Amniotic stem cell (primary cell): Measurements from ENCODE around the gene MIA2.

Experiments used
- DNase-seq: peaks from one replicate; lab custom pipeline; 2025; lab: John Stamatoyannopoulos, UW

Gene MIA2

DNA sequence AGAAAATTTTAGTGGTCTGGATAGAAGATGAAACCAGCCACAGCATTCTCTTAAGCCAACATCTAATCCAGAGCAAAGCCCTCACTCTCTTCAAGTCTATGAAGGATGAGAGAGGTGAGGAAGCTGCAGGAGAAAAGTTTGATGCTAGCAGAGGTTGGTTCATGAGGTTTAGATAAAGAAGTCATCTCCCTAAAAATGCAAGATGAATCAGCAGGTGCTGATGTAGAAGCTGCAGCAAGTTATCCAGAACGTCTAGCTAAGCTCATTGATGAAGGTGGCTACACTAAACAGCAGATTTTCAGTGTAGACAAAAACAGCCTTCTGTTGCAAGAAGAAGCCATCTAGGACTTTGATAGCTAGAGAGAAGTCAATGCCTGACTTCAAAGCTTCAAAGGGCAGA, 150.0 kb downstream of the MIA2 start:
- no peak for DNase-seq

DNA sequence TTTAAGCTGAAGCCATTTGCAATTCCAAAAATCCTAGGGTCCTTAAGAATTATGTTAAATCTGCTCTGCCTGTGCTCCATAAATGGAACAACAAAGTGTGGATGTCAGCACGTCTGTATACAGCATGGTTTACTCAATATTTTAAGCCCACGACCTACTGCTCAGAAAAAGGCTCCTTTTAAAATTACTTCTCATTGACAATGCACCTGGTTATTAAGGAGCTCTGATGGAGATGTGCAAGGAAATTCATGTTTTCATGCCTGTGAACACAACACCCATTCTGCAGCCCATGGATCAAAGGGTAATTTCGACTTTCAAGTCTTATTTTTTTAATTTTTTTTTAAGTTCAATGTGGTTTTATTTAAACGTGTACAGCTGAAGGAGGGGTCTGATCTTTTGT, 150.5 kb downstream of the MIA2 start:
- no peak for DNase-seq

DNA sequence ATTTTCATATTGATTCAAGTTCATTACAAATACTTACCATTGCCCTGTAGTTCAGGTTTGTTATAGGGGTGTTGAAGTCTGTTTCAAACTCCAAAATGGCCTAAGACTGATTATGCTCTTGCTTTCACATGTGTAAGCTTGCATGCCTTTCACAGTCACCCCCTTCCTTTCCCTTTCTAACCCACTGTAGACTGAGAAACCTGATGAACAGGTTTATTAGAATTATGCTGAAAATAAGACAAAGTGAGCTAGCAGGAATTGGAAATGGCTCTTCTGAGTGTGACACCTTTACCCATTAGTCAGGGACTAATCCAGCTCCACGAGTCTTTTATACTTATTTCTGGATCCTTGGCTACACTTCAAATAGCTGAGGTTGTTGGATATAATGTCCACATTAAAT, 159.6 kb downstream of the MIA2 start:
- DNase-seq, result no peak

GRCh38 chr14:39395555-39396254, 162.0 kb downstream of the MIA2 start:
- DNase-seq, result no peak

GRCh38 chr14:39396448-39396847, 162.7 kb downstream of the MIA2 start:
- no peak for DNase-seq

GRCh38 chr14:39398382-39398781, 164.7 kb downstream of the MIA2 start:
- no peak for DNase-seq

GRCh38 chr14:39406560-39406959, 172.8 kb downstream of the MIA2 start:
- no peak for DNase-seq

DNA sequence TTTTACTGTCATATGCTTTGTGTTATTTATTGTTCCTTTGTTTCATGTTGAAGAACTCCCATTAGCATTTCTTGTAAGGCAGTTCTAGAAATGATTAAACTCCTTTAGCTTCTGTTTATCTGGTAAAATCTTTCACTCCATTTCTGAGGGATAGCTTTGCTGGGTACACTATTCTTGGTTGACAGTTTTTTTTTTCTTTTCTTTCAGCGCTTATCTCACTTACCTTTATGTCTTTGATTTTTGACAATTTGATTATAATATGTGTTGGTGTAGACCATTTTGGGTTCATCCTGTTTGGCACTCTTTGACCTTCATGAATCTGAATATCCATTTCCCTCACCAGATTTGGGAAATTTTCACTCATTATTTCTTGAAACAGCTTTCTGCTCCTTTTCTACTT, 182.4 kb downstream of the MIA2 start:
- DNase-seq, result no peak

- no peak for DNase-seq
Observed at GRCh38 chr14:39417014-39417413, 183.3 kb downstream of the MIA2 start.

GRCh38 chr14:39419272-39419671, 185.6 kb downstream of the MIA2 start:
- no peak for DNase-seq

- DNase-seq, result no peak
Observed at GRCh38 chr14:39422243-39422642, 188.5 kb downstream of the MIA2 start.

- no peak for DNase-seq
Observed at GRCh38 chr14:39423793-39424192, 190.1 kb downstream of the MIA2 start.

GRCh38 chr14:39425947-39426346, 192.2 kb downstream of the MIA2 start:
- DNase-seq, result no peak

- DNase-seq, result peak; percentile 43
Observed at GRCh38 chr14:39426605-39427004, 192.9 kb downstream of the MIA2 start.

- DNase-seq, result no peak
Observed at GRCh38 chr14:39428118-39428517, 194.4 kb downstream of the MIA2 start.

DNA sequence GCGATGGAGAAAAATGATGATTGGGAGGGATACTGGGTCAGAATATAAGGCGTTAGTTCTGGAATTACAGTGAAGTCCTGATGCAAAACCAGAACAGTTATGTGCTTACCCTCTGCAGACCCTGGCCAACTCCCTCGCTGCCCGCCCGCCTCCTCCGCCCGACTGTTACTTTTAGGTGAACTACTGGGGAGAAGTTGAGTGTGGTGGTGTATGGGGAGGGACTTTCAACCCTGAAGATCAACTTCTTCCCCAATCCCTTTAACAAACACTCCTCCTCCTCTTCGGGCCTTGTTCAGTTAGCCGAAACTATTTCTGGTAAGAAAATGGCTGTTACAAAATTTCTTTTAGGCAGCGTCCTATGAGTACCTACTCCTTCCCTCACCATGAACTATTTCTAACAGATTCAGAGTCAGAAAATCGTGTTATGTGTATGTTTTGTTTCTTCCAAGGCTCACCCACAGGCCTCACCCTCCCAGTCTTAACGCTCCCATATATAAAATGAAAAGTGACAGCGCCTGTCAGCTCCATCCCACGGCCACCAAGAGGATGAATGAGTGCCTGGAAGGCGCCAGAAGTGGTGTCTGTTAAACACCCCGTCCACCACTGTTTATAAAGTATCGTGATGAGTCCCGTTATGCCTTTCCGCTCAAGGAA, 197.2 kb downstream of the MIA2 start:
- DNase-seq, result no peak

- DNase-seq, result peak; percentile 15
Observed at GRCh38 chr14:39431416-39432178, 197.9 kb downstream of the MIA2 start.

DNA sequence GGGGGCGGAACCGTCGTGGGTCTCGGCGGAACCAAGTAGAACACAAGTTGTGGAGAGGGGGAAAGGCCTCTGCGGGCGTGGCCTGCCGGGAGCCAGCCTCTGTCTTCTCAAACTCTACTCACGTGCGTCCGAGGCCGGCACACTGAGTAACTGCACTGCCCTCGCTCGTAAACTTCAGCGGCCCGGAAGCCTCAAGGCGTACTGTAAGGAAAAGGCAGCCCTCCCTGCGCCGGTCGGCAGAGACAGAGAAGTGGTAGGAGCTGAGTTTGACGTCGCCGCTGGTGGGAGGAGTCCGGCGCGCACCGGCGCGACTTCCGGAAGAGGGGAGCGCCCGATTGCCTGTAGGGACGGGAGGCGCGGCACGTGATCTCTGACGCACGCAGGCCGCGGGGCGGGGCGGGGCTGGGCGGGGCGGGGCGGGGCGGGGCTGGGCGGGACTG, 198.5 kb downstream of the MIA2 start, which contains the start of gene FBXO33:
TSS of gene FBXO33 (minus strand) at position 255 of the 440 bp plus-strand sequence. CDS start 271 bp downstream, outside the sequence.
- peak; percentile 84 for DNase-seq

DNA sequence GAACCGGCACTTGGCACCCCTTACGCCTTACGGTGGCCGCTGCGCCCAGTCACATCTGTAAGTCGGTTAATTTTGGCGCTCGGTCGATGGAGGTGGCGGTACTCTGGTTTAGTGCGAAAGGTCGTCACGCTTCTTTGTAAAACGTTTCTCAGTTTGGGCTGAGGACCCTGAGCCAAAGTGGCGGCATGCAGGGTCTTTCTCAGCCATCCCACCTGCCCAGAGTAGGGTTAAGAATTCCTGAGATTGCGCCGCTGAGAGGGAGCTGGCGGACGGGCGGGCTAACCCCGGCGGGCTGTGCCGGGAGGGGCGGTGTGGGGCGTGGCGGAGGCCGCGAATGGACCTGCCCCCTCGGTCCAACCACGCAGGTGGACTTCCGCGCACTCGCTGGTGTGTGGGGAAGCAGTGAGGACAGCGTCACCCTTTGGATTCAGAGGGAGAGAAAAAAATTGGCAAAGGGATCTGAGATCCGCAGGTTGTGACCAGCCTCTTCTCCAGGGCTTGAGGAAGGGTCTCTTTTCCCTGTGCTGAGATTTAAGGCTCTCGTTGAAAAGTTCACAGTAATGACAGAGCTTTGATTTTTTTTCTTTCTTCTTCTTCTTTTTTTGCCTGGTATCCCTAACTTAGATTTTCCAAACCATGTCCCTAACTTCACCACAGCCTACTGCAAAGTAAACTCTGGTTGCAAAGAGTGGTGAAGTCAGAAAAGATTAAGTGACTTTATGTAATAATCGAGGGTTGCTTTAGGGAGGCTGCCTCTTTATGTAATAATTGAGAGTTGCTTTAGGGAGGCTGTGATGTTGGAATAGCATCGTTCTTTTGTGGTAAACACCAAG, 199.1 kb downstream of the MIA2 start:
- no peak for DNase-seq

- DNase-seq, result no peak
Observed at GRCh38 chr14:39433452-39433813, 199.7 kb downstream of the MIA2 start.

DNA sequence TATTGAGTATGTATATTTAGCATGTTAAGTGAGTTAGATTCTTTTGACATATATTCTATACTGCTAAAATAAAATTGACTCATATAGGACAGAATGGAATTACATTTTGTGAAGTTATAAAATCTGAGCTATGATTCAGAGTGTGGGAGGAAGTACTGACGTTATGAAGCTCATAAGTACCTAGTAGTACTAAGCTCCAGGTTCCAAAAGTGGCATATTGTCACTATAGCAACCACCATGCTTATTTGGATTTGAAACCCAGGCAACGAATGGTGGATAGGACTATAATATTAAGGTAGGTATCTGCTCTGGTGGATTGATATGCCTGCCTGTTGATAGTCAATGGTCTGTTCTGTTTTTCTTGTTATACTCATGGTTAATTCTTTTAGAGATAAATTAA, 200.7 kb downstream of the MIA2 start:
- no peak for DNase-seq

DNA sequence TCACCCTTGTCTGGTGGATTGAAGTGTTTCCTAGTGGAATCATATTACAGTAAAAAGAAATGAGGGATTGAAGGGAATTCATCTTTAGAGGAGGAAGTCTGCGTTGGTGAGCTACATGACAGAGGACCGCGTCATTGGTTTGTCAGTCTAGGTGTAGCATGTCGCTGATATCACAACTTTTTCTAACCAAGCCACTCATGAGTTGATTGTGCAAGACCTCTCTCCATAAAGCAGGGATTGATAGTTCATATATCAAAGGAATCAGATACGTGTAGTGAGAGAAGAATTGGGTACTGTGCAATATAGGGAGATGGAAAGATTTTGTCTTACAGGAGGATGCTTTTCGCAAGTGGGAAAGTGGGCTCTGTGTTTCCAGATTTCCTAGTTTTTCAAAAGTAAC, 201.5 kb downstream of the MIA2 start:
- DNase-seq, result no peak
